ENCODE data around the gene MOGAT3. TPM values are rescaled to one million over a fixed set of nuclear protein-coding genes. Genes with fewer than 3 reads are reported as not detected.
A peak's percentile ranks its signal among the peaks of the same experiment; 100 is the strongest.

Gene MOGAT3
- total RNA-seq, 1 experiment from 2014 or later: 0.81 TPM

- Mint-ChIP-seq H3K4me3 (peak overlapping the region; percentile 98), H3K27me3 (ENCODE audit: low read depth) (no peaks in the 10 kb centered on the region), H3K36me3 (no peaks in the 10 kb centered on the region; the same call in 1 of the 2 replicates), H3K27ac (no peak overlapping the region), H3K9me3 (no peaks in the 10 kb centered on the region), H3K4me1 (peaks cover 23% of the 10 kb centered on the region)
- peak; percentile 11 for ATAC-seq
- TF ChIP-seq FOXP1 (CRISPR knock-in tag; IDR thresholded peaks at IDR 0.05; ENCODE audit: borderline replicate concordance) (peak; percentile 62), ZNF263 (CRISPR knock-in tag; IDR thresholded peaks at IDR 0.05; ENCODE audit: low read depth) (no peak), ZNF281 (CRISPR knock-in tag; IDR thresholded peaks at IDR 0.05) (no peak), FOXP4 (CRISPR knock-in tag; IDR thresholded peaks at IDR 0.05) (no peak), ZNF671 (CRISPR knock-in tag; IDR thresholded peaks at IDR 0.05) (no peak), STAT6 (CRISPR knock-in tag; conservative IDR thresholded peaks at IDR 0.05; ENCODE audit: low read depth) (no peak), CREM (CRISPR knock-in tag; IDR thresholded peaks at IDR 0.05) (no peak), ARID4B (CRISPR knock-in tag; IDR thresholded peaks at IDR 0.05; ENCODE audit: borderline replicate concordance) (no peak), MAX (CRISPR knock-in tag; IDR thresholded peaks at IDR 0.05) (peak; percentile 66; the same call in 1 of the 2 replicates), EMX1 (CRISPR knock-in tag; IDR thresholded peaks at IDR 0.05) (0 out of 2 replicates have a peak, but pooled peaks have one; percentile 8), FOXK1 (CRISPR knock-in tag; IDR thresholded peaks at IDR 0.05) (no peak), USF1 (CRISPR knock-in tag; IDR thresholded peaks at IDR 0.05) (0 out of 2 replicates have a peak, but pooled peaks have one; percentile 39), NR3C1 (CRISPR knock-in tag; conservative IDR thresholded peaks at IDR 0.05; ENCODE audit: low read depth) (no peak), ZNF121 (CRISPR knock-in tag; IDR thresholded peaks at IDR 0.05) (no peak), GTF2I (CRISPR knock-in tag; conservative IDR thresholded peaks at IDR 0.05) (no peak)
- peak; percentile 28 for DNase-seq (ENCODE audit: low spot score)
- POLR2A ChIA-PET: interaction anchor here (0.6 to 1.6 kb wide), 10 partner anchors 11 to 330 kb away, joined by 3 to 7 read pairs (median 3); partner anchors contain the start of genes COL26A1 and MOGAT3
- CTCF ChIA-PET: interaction anchor here (0.6 to 3.6 kb wide), 25 partner anchors 15 to 322 kb away, joined by 3 to 64 read pairs (median 9); partner anchors contain the start of genes AP1S1, CLDN15, FIS1 and IFT22
Measured at GRCh38 chr7:101216860-101217387, 16.1 kb upstream of the MOGAT3 start.
